NCI-H526 treated with DMSO at 0.1 percent for 48 hours (cell line): ENCODE measurements around the gene CTSW.

Experiments used
- DNase-seq: peaks from one replicate; lab custom pipeline; 2025; lab: John Stamatoyannopoulos, UW

The CTSW gene

GRCh38 chr11:65928667-65929066, 49.0 kb downstream of the CTSW start:
- DNase-seq = no peak

- no peak for DNase-seq
Measured at GRCh38 chr11:65931773-65932557, 52.3 kb downstream of the CTSW start.

GRCh38 chr11:65932558-65932919, 52.9 kb downstream of the CTSW start:
- DNase-seq = no peak
